Neural cell (in vitro differentiated cells): ENCODE measurements around the gene PFKP.

ENCODE experiments used
- EZH2 ChIP-seq: fragments of 200-600, 300-800 bp; shearing (Covaris generic), sonication (generic); IDR thresholded peaks from 2 replicates; pipeline ENCODE4 v1.6.1; 2014; ENCODE audit warnings: antibody characterized with exemption, low read length, borderline replicate concordance, mild to moderate bottlenecking; ENCODE audit not compliant: insufficient read depth, poor library complexity, severe bottlenecking
- POLR2AphosphoS5 ChIP-seq: IDR thresholded peaks from 2 replicates; pipeline ENCODE4 v1.6.1; 2012
- TAF1 ChIP-seq: IDR thresholded peaks from 2 replicates; pipeline ENCODE4 v1.6.1; 2012; ENCODE audit warnings: low read depth
- TF ChIP-seq, protein P1 (sequence below): fragments of 450-650 bp; IDR thresholded peaks from 2 replicates; pipeline ENCODE4 v1.5.1; 2014; ENCODE audit warnings: antibody characterized with exemption, mild to moderate bottlenecking, moderate library complexity; ENCODE audit not compliant: poor library complexity, severe bottlenecking

DNA sequence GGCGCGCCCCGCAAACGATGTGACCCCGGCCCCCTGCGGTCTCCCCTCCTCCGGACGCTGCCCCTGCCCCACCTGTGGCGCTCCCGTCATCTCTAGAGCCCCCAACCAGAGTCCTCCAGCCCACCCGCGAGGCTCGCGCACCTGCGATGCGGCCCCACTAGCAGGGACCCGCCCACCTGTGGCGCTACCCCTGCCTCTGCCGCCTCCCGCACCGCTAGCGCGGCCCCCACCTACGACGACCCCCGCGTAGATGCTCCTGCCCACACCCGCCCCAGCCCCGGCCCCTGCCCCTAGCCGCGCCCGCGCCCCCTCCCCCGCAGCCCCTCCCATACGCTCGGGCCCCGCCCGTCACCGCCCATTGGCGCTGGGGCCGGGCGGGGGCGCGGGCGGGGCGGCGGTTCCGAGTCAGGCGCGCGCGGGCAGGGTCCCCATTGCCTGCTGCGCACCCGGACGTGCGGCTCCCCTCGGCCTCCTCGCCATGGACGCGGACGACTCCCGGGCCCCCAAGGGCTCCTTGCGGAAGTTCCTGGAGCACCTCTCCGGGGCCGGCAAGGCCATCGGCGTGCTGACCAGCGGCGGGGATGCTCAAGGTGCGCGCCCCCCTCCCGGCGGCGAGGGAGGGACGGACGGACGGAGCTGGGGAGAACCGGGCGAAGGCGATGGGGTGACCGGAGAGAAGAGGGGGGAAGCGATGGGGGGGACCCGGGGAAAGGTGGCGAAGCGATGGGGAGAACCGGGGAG lies at the start of gene PFKP:
- TF ChIP-seq, protein P1, sequence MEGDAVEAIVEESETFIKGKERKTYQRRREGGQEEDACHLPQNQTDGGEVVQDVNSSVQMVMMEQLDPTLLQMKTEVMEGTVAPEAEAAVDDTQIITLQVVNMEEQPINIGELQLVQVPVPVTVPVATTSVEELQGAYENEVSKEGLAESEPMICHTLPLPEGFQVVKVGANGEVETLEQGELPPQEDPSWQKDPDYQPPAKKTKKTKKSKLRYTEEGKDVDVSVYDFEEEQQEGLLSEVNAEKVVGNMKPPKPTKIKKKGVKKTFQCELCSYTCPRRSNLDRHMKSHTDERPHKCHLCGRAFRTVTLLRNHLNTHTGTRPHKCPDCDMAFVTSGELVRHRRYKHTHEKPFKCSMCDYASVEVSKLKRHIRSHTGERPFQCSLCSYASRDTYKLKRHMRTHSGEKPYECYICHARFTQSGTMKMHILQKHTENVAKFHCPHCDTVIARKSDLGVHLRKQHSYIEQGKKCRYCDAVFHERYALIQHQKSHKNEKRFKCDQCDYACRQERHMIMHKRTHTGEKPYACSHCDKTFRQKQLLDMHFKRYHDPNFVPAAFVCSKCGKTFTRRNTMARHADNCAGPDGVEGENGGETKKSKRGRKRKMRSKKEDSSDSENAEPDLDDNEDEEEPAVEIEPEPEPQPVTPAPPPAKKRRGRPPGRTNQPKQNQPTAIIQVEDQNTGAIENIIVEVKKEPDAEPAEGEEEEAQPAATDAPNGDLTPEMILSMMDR, result no peak
- TF ChIP-seq EZH2 (no peak), POLR2AphosphoS5 (peak; percentile 35), TAF1 (no peak)
